CMK (cell line): Measurements from ENCODE around the gene NME5.
A peak's percentile ranks its signal among the peaks of the same experiment; 100 is the strongest.
"Not testable (repeated sequence)": the region's sequence is repeated elsewhere in the genome, so short reads cannot be mapped to it uniquely, and the experiment has no call there.

ENCODE experiments used
- DNase-seq: peaks from one replicate; pipeline ENCODE4 v3.0.0-alpha.2; 2010; ENCODE audit warnings: low read depth

NME5 gene

DNA sequence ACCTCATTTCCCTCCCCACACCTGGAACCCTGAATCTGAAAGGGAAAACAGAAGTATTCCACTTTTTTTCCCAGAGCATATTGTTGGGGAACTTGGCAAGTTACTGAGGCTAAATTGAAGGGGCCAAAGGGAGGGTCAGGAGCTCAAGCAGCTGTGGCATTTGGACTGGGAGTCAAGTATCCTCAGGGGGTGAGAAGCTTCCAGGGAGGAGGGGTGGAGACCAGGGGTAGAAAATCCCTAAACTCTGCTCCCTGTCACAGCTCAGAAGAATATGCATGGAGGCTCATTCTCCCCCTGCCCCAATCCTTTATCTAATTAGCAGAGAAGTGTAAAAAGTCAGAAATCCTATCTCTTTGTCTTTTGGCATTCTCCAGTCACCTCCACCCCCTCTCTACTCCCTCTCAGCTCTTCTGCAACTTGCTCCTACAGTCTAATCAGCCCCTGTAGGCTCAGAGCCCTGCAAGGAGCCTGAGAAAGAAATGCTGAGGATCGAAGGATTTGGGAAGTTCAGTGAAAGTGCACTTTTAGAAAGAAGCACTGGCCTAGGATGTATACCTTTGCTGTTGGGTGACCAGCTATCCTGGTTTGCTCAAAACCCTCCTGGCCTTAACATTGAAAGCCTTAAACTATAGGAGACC, 61.1 kb downstream of the NME5 start:
- DNase-seq: no peak

DNA sequence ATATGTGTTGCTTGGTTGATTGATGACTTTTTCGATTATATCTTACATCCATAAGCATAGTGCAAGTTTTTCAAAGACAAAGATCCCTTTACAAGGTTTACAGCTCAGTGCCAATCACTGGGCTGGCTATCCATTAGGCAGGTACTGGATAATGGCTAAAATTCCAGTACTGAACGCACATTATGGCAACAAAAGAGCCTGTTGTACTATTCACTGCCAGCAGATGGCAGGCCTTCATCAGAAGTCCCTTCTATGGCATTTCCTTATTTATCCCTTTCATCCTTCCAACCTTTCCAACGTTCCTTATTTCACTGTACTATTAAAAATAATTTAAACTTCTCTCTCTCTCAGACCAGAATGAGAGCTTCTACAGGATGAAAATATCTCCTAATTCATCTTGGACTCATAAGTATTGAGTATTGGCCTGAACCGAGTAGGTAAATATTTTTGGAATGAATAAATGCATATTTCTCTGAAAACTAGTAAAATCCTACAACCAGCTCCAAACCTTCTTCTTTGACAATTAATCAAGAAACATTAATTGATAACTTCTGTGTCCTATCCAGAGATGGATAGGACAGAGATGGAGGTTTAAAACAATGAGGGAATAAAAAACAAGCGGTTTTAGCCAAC, 62.0 kb downstream of the NME5 start:
- DNase-seq: no peak

DNA sequence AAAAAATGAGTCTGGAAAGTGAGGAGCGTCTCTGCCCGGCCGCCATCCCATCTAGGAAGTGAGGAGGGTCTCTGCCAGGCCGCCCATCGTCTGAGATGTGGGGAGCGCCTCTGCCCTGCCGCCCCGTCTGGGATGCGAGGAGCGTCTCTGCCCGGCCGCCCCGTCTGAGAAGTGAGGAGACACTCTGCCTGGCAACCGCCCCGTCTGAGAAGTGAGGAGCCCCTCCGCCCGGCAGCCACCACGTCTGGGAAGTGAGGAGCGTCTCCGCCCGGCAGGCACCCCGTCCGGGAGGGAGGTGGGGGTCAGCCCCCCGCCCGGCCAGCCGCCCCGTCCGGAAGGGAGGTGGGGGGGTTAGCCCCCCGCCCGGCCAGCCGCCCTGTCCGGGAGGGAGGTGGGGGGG, 69.2 kb downstream of the NME5 start:
- not testable (repeated sequence) for DNase-seq

DNA sequence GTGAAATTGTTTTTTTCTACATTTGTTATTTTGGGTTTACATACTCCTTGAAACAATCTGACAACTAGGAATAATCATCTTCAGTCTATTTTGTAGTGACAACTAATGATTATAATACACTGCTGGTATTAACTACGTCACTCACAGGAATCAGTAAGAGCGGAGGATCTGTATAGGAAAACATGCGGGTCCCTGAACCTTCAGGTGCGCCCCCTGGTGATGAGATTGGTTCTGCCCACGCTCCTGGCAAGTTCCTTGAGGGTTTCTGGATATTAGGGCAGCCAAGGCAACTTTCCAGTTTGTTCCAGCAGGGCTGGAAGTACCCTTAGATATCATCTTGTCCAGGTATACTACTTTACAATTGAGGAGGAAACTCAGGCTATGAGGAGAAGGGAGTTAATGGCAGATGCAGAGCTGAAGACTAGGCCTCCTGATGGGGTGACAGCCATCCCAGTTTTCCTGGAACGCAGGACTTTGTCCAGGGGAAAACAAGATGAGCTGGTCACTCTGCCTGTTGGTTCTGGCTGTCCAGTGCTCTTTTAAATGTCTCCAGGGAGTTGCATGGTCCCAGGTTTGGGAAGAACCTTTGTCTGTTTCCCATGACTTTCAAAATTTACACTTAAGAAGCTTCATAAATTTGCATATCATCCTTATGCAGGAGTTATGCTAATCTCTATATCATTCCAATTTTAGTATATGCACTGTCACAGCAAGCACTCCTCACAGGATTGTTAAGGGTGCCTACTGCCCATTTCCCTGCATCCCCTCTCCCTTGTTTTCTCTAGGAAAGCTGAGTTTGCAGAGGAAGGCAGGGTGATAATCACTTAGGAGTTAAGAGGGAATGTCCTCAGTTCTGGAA, 70.3 kb downstream of the NME5 start:
- DNase-seq: peak; percentile 25

DNA sequence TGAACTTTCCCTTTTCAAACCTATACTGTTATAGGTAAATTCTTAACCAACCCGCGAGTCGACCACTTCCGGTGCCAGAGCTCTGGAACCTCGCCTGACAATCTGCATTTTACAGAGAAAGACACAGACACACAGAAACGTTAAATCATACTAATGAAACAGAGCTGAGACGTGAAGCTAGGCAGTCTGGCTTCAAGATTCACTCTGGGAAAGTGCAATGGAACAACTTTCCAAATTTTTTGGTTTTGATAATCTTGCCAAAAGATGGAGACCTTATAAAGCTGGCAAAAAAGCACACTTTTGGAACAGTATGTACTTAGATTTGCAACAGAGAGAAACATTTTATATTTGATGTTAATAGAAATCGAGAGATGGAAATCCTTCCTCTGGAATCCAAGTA, 71.3 kb downstream of the NME5 start:
- no peak for DNase-seq
